Dendritic cell treated with granulocyte-macrophage colony-stimulating factor and Interleukin-4, amounts not matched to agents 40 ng/mL and 50 ng/mL, for 4 days (primary cell): ENCODE results near the gene LGMN.
A peak's percentile ranks its signal among the peaks of the same experiment; 100 is the strongest.

Experiments
- H3K27ac Mint-ChIP-seq: one replicate; pipeline ENCODE4 v1.8.0; 2022; ENCODE audit warnings: mild to moderate bottlenecking, mixed read lengths
- H3K27me3 Mint-ChIP-seq: one replicate; pipeline ENCODE4 v1.8.0; 2022; ENCODE audit warnings: mild to moderate bottlenecking, mixed read lengths
- H3K36me3 Mint-ChIP-seq: one replicate; pipeline ENCODE4 v1.8.0; 2022; ENCODE audit warnings: low read depth, mixed read lengths
- H3K4me1 Mint-ChIP-seq: one replicate; pipeline ENCODE4 v1.8.0; 2022; ENCODE audit warnings: low read depth, mixed read lengths
- H3K4me3 Mint-ChIP-seq: one replicate; pipeline ENCODE4 v1.8.0; 2022; ENCODE audit warnings: mild to moderate bottlenecking, moderate library complexity, mixed read lengths
- H3K9me3 Mint-ChIP-seq: one replicate; pipeline ENCODE4 v1.8.0; 2022; ENCODE audit warnings: mixed read lengths
- intact Hi-C: fragments of 100-400 bp; cut with micrococcal nuclease; formaldehyde crosslinking; loops from one replicate; pipeline ENCODE4 v1.15.0; 2022

LGMN gene

DNA sequence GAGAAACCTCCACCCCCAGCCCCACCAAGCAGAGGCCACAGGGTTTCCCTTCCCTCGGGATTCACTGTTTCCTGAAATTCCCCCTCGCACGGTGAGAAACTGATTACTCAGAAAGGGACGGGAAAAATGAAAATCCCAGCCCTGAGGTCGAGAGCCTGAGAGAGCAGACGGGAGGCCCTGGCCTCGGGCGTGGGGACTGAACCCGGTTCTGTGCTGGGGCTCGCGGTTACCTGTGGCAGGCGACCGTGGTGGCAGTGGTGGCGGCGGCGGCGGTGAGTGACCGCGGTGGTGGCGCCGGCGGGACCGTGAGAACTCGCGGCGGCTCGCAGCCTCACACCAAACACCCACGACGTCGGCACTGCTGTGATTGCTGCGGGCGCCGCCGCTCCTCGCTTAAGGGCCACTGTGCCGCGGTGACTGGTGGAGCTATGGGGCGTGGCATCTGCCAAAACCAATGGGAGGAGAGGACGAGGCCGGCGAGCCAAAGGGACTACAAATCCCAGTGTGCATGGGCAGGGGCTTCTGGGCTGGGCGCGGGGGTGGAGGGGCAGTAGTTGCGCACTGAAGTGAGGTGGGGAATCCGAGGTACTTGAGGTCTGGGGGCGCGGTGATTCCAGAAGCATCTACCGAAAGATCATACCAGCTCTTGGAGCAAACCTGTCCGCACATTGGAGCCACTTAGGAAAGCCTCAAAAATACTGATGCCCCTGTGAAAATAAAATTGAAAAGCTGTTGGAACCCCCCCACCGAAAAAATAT lies at the start of gene LGMN:
LGMN (minus strand) TSS at position 369 of the 758 bp plus-strand sequence. CDS start 15,841 bp downstream, outside the sequence.
- Mint-ChIP-seq H3K27me3 (peaks cover 64% of the 10 kb centered on the region), H3K36me3 (peaks cover 50% of the 10 kb centered on the region), H3K4me1 (peaks cover 65% of the 10 kb centered on the region), H3K9me3 (peaks cover 14% of the 10 kb centered on the region), H3K4me3 (peak within 1 kb of the TSS; percentile 82), H3K27ac (peak within 1 kb of the TSS; percentile 93)
- intact Hi-C loops, result loop anchor here (2.0 to 5.0 kb wide), 2 partner anchors 34 to 36 kb away; no protein-coding TSS in a partner anchor

GRCh38 chr14:92794961-92795360 lies 46.5 kb upstream of the LGMN start:
- peak overlapping the region; percentile 91 for H3K4me3 Mint-ChIP-seq
- H3K27me3 Mint-ChIP-seq, result no peaks in the 10 kb centered on the region
- peaks cover 34% of the 10 kb centered on the region for H3K36me3 Mint-ChIP-seq
- intact Hi-C loops, result loop anchor here (5.0 to 10.0 kb wide), 2 partner anchors 93 to 280 kb away; partner anchors contain the start of gene RIN3
- peaks cover 59% of the 10 kb centered on the region for H3K4me1 Mint-ChIP-seq
- peaks cover 9% of the 10 kb centered on the region for H3K9me3 Mint-ChIP-seq
- H3K27ac Mint-ChIP-seq, result peak overlapping the region; percentile 98

- H3K4me3 Mint-ChIP-seq, result peak overlapping the region; percentile 91
- H3K27me3 Mint-ChIP-seq, result no peaks in the 10 kb centered on the region
- peak overlapping the region; percentile 98 for H3K27ac Mint-ChIP-seq
- H3K36me3 Mint-ChIP-seq, result peaks cover 31% of the 10 kb centered on the region
- intact Hi-C loops, result loop anchor here (5.0 to 10.0 kb wide), 2 partner anchors 92 to 280 kb away; partner anchors contain the start of gene RIN3
- H3K4me1 Mint-ChIP-seq, result peaks cover 55% of the 10 kb centered on the region
- H3K9me3 Mint-ChIP-seq, result peaks cover 13% of the 10 kb centered on the region
Observed at GRCh38 chr14:92794547-92794941, 46.1 kb upstream of the LGMN start.

GRCh38 chr14:92793709-92794546 lies 45.5 kb upstream of the LGMN start, which contains the start of gene GOLGA5:
TSS of gene GOLGA5 (plus strand) at chr14:92794305. CDS start at chr14:92797438, 3,133 bp downstream.
- Mint-ChIP-seq H3K27me3 (no peaks in the 10 kb centered on the region), H3K9me3 (peaks cover 19% of the 10 kb centered on the region), H3K4me3 (peak within 1 kb of the TSS; percentile 91), H3K4me1 (peaks cover 54% of the 10 kb centered on the region), H3K36me3 (peaks cover 26% of the 10 kb centered on the region), H3K27ac (peak within 1 kb of the TSS; percentile 98)
- intact Hi-C loops, result loop anchor here (5.0 to 10.0 kb wide), 2 partner anchors 92 to 279 kb away; partner anchors contain the start of gene RIN3

- Mint-ChIP-seq H3K36me3 (peaks cover 16% of the 10 kb centered on the region), H3K27ac (peak overlapping the region; percentile 98), H3K4me1 (peaks cover 48% of the 10 kb centered on the region), H3K27me3 (no peaks in the 10 kb centered on the region), H3K4me3 (no peak overlapping the region), H3K9me3 (peaks cover 20% of the 10 kb centered on the region)
- intact Hi-C loops, result loop anchor here (5.0 to 10.0 kb wide), 2 partner anchors 91 to 278 kb away; partner anchors contain the start of gene RIN3
Observed at GRCh38 chr14:92792885-92793284, 44.5 kb upstream of the LGMN start.

- H3K4me3 Mint-ChIP-seq, result no peak overlapping the region
Observed at GRCh38 chr14:92789457-92790089, 41.1 kb upstream of the LGMN start.

DNA sequence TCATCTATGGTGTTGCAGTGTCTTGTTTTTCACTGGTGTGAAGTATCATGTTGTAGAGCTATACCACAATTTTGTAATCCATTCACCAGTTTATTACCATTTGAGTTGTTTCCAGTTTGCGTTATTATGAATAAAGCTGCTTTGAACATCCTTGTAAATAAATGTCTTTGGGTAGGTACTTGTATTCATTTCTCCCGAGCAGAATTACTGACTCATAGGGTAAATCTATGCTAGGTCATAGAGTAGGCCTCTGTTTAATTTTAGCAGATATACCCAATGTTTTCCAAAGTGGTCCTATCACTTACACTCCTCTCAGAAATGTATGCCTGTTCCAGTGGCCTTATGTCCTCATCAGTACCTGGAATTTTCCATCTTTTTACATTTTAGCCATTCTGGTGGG lies 39.1 kb upstream of the LGMN start:
- intact Hi-C loops, result no loop called here
- peaks cover 20% of the 10 kb centered on the region for H3K9me3 Mint-ChIP-seq
- H3K27ac Mint-ChIP-seq, result no peak overlapping the region
- no peak overlapping the region for H3K4me3 Mint-ChIP-seq
- H3K36me3 Mint-ChIP-seq, result no peaks in the 10 kb centered on the region
- H3K27me3 Mint-ChIP-seq, result no peaks in the 10 kb centered on the region
- H3K4me1 Mint-ChIP-seq, result peaks cover 41% of the 10 kb centered on the region

More at GRCh38 chr14:92789457-92790089, 41.1 kb upstream of the LGMN start:
- H3K27ac Mint-ChIP-seq, result no peak overlapping the region
- no peaks in the 10 kb centered on the region for H3K27me3 Mint-ChIP-seq
- peaks cover 42% of the 10 kb centered on the region for H3K4me1 Mint-ChIP-seq
- peaks cover 4% of the 10 kb centered on the region for H3K36me3 Mint-ChIP-seq
- intact Hi-C loops, result loop anchor here (5.0 to 10.0 kb wide), 2 partner anchors 87 to 275 kb away; partner anchors contain the start of gene RIN3
- H3K9me3 Mint-ChIP-seq, result peaks cover 20% of the 10 kb centered on the region

DNA sequence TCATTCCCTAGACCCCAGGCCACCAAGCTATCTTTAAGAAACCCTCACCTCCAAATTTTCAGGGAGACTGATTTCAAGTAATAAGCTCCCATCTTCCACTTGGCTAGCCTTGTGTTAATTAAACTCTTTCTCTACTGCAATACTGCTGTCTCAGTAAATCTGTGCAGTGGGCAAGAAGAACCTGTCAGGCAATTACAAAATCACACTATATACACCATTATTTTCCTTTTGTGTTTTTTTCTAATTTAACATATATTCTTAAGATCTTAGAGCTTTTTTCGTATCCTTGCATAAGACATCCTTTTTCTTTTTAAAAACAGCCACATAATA lies 38.0 kb upstream of the LGMN start:
- Mint-ChIP-seq H3K36me3 (no peaks in the 10 kb centered on the region), H3K27me3 (no peaks in the 10 kb centered on the region), H3K4me1 (peaks cover 32% of the 10 kb centered on the region), H3K9me3 (peaks cover 20% of the 10 kb centered on the region), H3K27ac (peak overlapping the region; percentile 87), H3K4me3 (peak overlapping the region; percentile 45)
- intact Hi-C loops, result no loop called here

DNA sequence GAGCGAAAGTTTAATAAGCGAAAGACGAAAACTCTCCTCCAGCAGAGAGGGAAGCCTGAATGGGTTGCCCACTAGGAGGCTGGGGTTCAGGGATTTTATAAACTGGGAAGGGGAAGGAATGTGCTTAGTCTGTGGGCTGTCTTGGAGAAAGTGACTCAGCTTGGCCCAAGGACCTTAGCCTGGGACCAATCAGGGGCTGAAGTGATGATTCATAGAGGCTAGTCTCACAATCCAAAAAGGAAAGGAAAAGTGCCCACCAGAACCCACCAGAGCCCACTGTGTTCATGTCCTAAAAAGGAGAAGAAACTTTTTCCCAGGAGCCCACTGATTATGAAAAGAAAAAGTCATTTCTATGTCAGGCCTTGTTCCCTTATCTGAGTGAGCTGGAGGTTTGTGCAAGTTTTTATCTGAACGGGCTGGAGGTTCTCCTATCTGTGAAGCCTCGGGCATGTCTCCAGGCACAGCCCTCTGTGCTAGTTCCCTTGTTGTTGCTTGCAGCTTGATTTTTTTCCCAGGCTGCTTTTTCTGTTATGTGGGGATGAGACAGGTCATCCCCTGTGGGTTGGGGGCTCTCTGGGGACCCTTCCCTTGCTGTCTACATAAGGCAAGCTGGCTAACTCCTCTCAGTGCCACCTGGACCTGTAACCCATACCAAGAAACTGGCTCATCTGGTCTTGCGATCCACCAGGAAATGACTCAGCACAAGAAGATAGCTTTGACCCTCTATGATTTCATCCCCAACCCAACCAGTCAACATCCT lies 37.4 kb upstream of the LGMN start:
- intact Hi-C loops, result no loop called here
- Mint-ChIP-seq H3K9me3 (peaks cover 20% of the 10 kb centered on the region), H3K4me1 (peaks cover 34% of the 10 kb centered on the region), H3K27ac (peak overlapping the region; percentile 87), H3K4me3 (peak overlapping the region; percentile 45), H3K36me3 (no peaks in the 10 kb centered on the region), H3K27me3 (no peaks in the 10 kb centered on the region)

DNA sequence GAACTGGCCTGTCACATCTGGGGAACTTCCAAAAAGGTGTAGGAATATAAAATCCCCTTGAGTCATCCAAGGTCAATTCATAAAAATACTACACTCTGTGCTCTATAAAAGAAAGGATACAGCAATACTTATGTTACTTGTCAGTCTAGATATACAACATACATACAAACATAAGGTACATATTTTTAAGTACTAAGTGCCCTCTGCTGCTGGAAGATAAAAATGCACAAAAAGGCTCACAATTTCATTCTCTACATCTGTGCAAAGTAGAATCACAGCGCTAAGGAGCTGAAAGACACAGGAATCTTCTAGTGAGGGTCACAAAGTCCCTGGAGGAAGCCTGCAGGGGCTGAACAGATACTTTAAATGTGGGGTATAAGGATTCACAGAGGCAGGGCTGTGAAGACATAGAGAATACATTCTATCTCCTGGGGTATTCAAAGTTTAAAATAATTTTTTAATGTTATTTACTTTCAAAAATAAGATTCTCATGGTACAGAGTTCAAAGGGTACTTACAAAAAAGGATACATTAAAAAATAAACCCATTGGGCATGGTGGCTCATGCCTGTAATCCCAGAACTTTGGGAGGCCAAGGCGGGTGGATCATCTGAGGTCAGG lies 35.5 kb upstream of the LGMN start:
- H3K27ac Mint-ChIP-seq, result peak overlapping the region; percentile 60
- H3K9me3 Mint-ChIP-seq, result peaks cover under 1% of the 10 kb centered on the region
- H3K36me3 Mint-ChIP-seq, result no peaks in the 10 kb centered on the region
- peaks cover 53% of the 10 kb centered on the region for H3K4me1 Mint-ChIP-seq
- H3K4me3 Mint-ChIP-seq, result no peak overlapping the region
- H3K27me3 Mint-ChIP-seq, result no peaks in the 10 kb centered on the region
- intact Hi-C loops, result loop anchor here (1.0 to 2.0 kb wide), 3 partner anchors 35 to 97 kb away; partner anchors contain the start of gene LGMN

DNA sequence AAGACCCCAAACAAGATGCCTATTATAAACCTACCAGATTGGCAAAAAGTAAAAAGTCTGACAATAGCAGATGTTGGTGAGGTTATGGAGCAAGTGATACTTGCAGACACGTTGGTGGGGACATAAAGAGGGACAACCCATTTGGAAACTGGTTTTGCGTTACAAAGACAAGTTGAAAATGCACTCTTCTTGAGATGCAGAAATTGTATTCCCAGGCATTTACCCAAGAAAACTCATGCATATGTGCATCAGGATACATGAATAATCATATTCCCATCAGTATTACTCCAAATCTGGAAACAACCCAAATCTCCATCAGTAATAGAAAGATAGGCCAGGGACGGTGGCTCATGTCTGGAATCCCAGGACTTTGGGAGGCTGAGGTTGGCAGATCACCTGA lies 32.9 kb upstream of the LGMN start:
- Mint-ChIP-seq H3K9me3 (no peaks in the 10 kb centered on the region), H3K27ac (no peak overlapping the region), H3K36me3 (no peaks in the 10 kb centered on the region), H3K4me3 (no peak overlapping the region), H3K4me1 (peaks cover 73% of the 10 kb centered on the region), H3K27me3 (no peaks in the 10 kb centered on the region)
- intact Hi-C loops, result no loop called here

DNA sequence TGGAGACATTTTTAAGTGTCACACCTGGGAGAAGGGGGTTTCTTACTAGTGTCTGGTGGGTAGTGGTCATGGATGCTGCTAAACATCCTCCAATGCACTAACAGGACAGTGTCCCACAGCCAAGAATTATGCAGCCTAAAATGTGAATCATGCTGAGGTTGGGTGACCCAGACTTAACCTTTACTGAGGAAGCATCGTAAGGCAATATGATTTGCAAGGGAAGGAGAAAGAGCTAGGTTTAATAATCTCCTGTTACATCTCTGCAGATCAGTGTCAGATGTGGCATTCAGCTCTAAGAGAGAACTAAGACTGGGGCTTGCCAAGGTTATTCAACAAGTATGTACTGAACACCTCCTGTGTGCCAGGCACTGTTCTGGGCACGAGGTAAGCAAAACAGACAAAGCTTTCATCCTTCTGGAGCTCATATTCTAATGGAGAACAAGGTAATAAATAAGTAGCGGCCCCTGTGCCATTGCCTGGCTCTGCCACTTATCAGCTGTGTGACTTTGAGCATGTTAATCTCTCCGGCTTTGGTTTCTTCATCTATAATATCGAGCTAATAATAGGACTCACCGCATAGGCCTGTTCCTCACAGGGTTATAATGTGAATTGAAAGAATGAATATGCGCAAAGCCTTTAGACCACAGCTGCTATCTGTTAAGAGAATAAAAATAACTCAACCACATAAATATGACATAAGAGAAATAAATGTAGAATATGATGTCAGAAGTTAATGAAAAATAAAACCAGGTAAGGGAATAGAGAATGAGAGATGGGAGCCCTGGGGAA lies 32.2 kb upstream of the LGMN start:
- no peaks in the 10 kb centered on the region for H3K9me3 Mint-ChIP-seq
- intact Hi-C loops, result no loop called here
- peak overlapping the region; percentile 89 for H3K27ac Mint-ChIP-seq
- H3K4me3 Mint-ChIP-seq, result no peak overlapping the region
- peaks cover 65% of the 10 kb centered on the region for H3K4me1 Mint-ChIP-seq
- no peaks in the 10 kb centered on the region for H3K27me3 Mint-ChIP-seq
- H3K36me3 Mint-ChIP-seq, result no peaks in the 10 kb centered on the region
